PC-3 (cell line): Measurements from ENCODE around the gene LINGO3. TPM values are rescaled to one million over a fixed set of nuclear protein-coding genes. Genes with fewer than 3 reads are reported as not detected.

Experiments used
- ATAC-seq: fragments of 200-7000 bp; cut with Tn5 transposase; 2 replicates; pipeline ENCODE4 v1.9.1; 2020; ENCODE audit warnings: mild to moderate bottlenecking, moderate library complexity
- BruUV-seq: library from RNA; stranded (reverse); fragments of 400-500 nt; replicated peaks from 2 replicates; lab custom pipeline; 2021; lab: Mats Ljungman, UMichigan
- CTCF ChIA-PET: fragments of 300-600 bp; sonication (Branson Sonifier 250); formaldehyde crosslinking; loops from one replicate; lab custom pipeline; 2022; ENCODE audit warnings: antibody characterized with exemption; lab: Charles Lee
- POLR2A ChIA-PET: fragments of 300-600 bp; sonication (Branson Sonifier 250); formaldehyde crosslinking; loops from one replicate; lab custom pipeline; 2022; ENCODE audit warnings: antibody characterized with exemption; ENCODE audit not compliant: unreplicated experiment; lab: Charles Lee
- DNase-seq: peaks from one replicate; pipeline ENCODE4 v3.0.0-alpha.2; 2015
- H2AFZ ChIP-seq: fragments of 300-600 bp; sonication (generic); 2 replicates; pipeline ENCODE4 v1.6.0; 2016; ENCODE audit warnings: antibody characterized with exemption, low read length
- H3F3A ChIP-seq: fragments of 300-600 bp; sonication (generic); one replicate; pipeline ENCODE4 v1.6.0; 2017; ENCODE audit warnings: antibody characterized with exemption, low read length, control low read depth, mild to moderate bottlenecking; ENCODE audit not compliant: unreplicated experiment
- H3K27ac ChIP-seq: fragments of 300-600 bp; sonication (generic); 2 replicates; pipeline ENCODE4 v1.5.1; 2016; ENCODE audit warnings: mild to moderate bottlenecking, low read length
- H3K27me3 ChIP-seq: fragments of 300-600 bp; sonication (generic); 2 replicates; pipeline ENCODE4 v1.6.1; 2016; ENCODE audit warnings: low read length, mixed read lengths
- H3K36me3 ChIP-seq: fragments of 300-600 bp; sonication (generic); 2 replicates; pipeline ENCODE4 v1.6.1; 2016; ENCODE audit warnings: low read depth, mixed run types, low read length, mixed read lengths
- H3K4me1 ChIP-seq: fragments of 300-600 bp; sonication (generic); 2 replicates; pipeline ENCODE4 v1.5.1; 2016; ENCODE audit warnings: low read length; ENCODE audit not compliant: insufficient read depth
- H3K4me2 ChIP-seq: fragments of 300-600 bp; sonication (generic); 2 replicates; pipeline ENCODE4 v1.6.0; 2016; ENCODE audit warnings: low read length
- H3K4me3 ChIP-seq: fragments of 300-600 bp; sonication (generic); 2 replicates; pipeline ENCODE4 v1.5.1; 2016; ENCODE audit warnings: mild to moderate bottlenecking, low read length, mixed read lengths
- H3K79me2 ChIP-seq: fragments of 300-600 bp; sonication (generic); 2 replicates; pipeline ENCODE4 v1.6.1; 2017; ENCODE audit warnings: low read length, mixed read lengths
- H3K9ac ChIP-seq: fragments of 300-600 bp; sonication (generic); 2 replicates; pipeline ENCODE4 v1.6.0; 2016; ENCODE audit warnings: mild to moderate bottlenecking, low read length
- H3K9me2 ChIP-seq: fragments of 300-600 bp; sonication (generic); replicated peaks from 2 replicates; pipeline ENCODE4 v1.6.1; 2016; ENCODE audit warnings: mixed run types, low read length, mixed read lengths
- H3K9me3 ChIP-seq: fragments of 300-600 bp; sonication (generic); 2 replicates; pipeline ENCODE4 v1.6.1; 2016; ENCODE audit warnings: low read length, mixed read lengths
- H4K20me1 ChIP-seq: fragments of 300-600 bp; sonication (generic); 2 replicates; pipeline ENCODE4 v1.6.1; 2016; ENCODE audit warnings: low read length, mixed read lengths
- EZH2 ChIP-seq: fragments of 300-600 bp; sonication (generic); IDR thresholded peaks from one replicate; pipeline ENCODE4 v1.6.1; 2017; ENCODE audit warnings: antibody characterized with exemption, mild to moderate bottlenecking, low read length; ENCODE audit not compliant: unreplicated experiment
- EZH2phosphoT487 ChIP-seq: fragments of 300-600 bp; sonication (generic); IDR thresholded peaks from 2 replicates; pipeline ENCODE4 v1.6.1; 2018; ENCODE audit warnings: mild to moderate bottlenecking, antibody characterized with exemption, low read length, borderline replicate concordance
- intact Hi-C: fragments of 100-400 bp; cut with micrococcal nuclease; formaldehyde crosslinking; loops from 2 replicates; pipeline ENCODE4 v1.9.0; 2023
- total RNA-seq: library from RNA; depleted of rRNA; stranded (reverse); fragments of >200 nt; gene quantifications from 2 replicates; pipeline ENCODE4 v1.2.3, GENCODE V29; 2014
- TF ChIP-seq, protein P1 (sequence below): fragments of 300-600 bp; sonication (generic); conservative IDR thresholded peaks from 2 replicates; pipeline ENCODE4 v1.5.1; 2017; ENCODE audit warnings: antibody characterized with exemption, low read depth, mild to moderate bottlenecking, low read length

LINGO3 gene
- total RNA-seq, 1 experiment from 2014 or later = not detected

DNA sequence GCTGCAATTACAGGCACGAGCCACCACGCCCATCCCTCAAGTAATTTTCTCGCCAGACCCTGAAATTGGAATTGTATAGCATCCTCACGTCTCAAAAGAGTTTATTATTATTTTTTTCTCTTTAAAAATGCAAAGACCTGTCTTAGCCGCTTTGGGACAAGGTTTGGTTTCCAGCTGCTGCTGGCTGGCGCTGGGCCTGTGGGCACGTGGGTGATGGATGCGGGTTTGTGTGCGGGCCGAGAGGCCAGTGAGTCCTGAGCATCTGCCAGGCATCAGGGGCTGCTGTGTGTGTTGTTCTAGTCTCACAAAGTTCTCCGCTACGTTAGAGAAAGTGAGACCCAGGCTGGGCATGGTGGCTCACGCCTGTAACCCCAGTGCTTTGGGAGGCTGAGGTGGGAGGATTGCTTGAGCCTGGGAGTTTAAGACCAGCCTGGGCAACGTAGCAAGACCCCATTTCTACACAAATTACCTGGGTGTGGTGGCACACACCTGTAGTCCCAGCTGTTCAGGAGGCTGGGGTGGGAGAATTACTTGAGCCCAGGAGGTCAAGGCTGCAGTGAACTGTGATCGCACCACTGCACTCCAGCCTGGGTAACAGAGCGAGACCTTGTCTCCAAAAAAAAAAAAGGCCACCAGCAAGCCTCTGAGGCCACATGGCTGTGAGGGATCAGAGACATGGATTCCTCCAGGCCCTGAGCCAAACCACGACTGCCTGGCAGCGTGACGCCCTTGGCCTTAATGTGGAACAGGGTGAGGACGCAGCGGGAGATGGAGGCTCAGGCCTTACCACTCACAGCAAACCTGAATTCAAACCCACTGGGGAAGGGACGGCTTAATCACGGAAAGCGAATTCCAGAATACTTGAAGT lies 47.4 kb upstream of the LINGO3 start:
- intact Hi-C loops = no loop called here
- Histone ChIP-seq H3K27me3 (peaks cover 12% of the 10 kb centered on the region), H3K9ac (no peak overlapping the region), H4K20me1 (no peaks in the 10 kb centered on the region), H3K9me2 (no peaks in the 10 kb centered on the region), H3F3A (no peaks in the 10 kb centered on the region), H3K4me3 (no peak overlapping the region), H3K36me3 (no peaks in the 10 kb centered on the region), H2AFZ (no peak overlapping the region), H3K4me1 (no peaks in the 10 kb centered on the region), H3K9me3 (no peaks in the 10 kb centered on the region), H3K27ac (no peak overlapping the region), H3K4me2 (no peak overlapping the region), H3K79me2 (no peaks in the 10 kb centered on the region)
- DNase-seq (no peak), ATAC-seq (no peak)
- no peak for TF ChIP-seq EZH2phosphoT487
- TF ChIP-seq, protein P1, sequence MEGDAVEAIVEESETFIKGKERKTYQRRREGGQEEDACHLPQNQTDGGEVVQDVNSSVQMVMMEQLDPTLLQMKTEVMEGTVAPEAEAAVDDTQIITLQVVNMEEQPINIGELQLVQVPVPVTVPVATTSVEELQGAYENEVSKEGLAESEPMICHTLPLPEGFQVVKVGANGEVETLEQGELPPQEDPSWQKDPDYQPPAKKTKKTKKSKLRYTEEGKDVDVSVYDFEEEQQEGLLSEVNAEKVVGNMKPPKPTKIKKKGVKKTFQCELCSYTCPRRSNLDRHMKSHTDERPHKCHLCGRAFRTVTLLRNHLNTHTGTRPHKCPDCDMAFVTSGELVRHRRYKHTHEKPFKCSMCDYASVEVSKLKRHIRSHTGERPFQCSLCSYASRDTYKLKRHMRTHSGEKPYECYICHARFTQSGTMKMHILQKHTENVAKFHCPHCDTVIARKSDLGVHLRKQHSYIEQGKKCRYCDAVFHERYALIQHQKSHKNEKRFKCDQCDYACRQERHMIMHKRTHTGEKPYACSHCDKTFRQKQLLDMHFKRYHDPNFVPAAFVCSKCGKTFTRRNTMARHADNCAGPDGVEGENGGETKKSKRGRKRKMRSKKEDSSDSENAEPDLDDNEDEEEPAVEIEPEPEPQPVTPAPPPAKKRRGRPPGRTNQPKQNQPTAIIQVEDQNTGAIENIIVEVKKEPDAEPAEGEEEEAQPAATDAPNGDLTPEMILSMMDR = no peak
- no peak for TF ChIP-seq EZH2
- CTCF ChIA-PET = no interaction called here
- BruUV-seq = no TSS peak
- POLR2A ChIA-PET = no interaction called here

DNA sequence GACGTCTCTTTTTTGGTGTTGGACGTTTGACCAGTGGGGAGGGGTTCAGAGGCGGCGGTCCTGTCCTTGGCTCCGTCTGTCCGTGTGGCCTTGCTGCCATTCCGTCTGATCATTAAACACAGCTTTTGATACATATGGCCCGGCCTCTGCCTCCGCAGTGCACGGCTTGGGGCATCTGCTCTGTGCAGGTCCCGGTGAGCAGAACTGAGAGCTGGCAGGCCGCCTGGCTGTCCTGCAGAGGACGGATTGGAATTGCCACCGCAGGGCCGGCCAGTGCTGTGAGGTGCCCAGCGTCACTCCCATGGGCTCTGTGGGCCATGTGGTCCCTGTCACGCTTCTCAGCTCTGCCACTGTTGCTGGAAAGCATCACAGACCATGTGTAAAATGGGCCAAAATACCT lies 46.7 kb upstream of the LINGO3 start:
- no peak for ATAC-seq
- TF ChIP-seq EZH2 = no peak
- TF ChIP-seq EZH2phosphoT487 = no peak
- TF ChIP-seq, protein P1 = no peak
- Histone ChIP-seq H3K9me3 (no peaks in the 10 kb centered on the region), H3K27ac (no peak overlapping the region), H3F3A (no peaks in the 10 kb centered on the region), H3K4me3 (no peak overlapping the region), H3K4me1 (no peaks in the 10 kb centered on the region), H3K9me2 (no peaks in the 10 kb centered on the region), H4K20me1 (no peaks in the 10 kb centered on the region), H3K79me2 (no peaks in the 10 kb centered on the region), H3K27me3 (peaks cover 7% of the 10 kb centered on the region; the same call in 1 of the 2 replicates), H2AFZ (no peak overlapping the region), H3K36me3 (no peaks in the 10 kb centered on the region), H3K9ac (no peak overlapping the region), H3K4me2 (no peak overlapping the region)
- ChIA-PET CTCF (no interaction called here), POLR2A (no interaction called here)
- no TSS peak for BruUV-seq
- intact Hi-C loops = no loop called here
- no peak for DNase-seq
